ENCODE data around the gene PRIMPOL. TPM values are rescaled to one million over a fixed set of nuclear protein-coding genes. Genes with fewer than 3 reads are reported as not detected.
"Not testable (repeated sequence)": the region's sequence is repeated elsewhere in the genome, so short reads cannot be mapped to it uniquely, and the experiment has no call there.

The PRIMPOL gene, protein sequence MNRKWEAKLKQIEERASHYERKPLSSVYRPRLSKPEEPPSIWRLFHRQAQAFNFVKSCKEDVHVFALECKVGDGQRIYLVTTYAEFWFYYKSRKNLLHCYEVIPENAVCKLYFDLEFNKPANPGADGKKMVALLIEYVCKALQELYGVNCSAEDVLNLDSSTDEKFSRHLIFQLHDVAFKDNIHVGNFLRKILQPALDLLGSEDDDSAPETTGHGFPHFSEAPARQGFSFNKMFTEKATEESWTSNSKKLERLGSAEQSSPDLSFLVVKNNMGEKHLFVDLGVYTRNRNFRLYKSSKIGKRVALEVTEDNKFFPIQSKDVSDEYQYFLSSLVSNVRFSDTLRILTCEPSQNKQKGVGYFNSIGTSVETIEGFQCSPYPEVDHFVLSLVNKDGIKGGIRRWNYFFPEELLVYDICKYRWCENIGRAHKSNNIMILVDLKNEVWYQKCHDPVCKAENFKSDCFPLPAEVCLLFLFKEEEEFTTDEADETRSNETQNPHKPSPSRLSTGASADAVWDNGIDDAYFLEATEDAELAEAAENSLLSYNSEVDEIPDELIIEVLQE
- 17.7 and 21.2 TPM in 2 replicates for total RNA-seq

DNA sequence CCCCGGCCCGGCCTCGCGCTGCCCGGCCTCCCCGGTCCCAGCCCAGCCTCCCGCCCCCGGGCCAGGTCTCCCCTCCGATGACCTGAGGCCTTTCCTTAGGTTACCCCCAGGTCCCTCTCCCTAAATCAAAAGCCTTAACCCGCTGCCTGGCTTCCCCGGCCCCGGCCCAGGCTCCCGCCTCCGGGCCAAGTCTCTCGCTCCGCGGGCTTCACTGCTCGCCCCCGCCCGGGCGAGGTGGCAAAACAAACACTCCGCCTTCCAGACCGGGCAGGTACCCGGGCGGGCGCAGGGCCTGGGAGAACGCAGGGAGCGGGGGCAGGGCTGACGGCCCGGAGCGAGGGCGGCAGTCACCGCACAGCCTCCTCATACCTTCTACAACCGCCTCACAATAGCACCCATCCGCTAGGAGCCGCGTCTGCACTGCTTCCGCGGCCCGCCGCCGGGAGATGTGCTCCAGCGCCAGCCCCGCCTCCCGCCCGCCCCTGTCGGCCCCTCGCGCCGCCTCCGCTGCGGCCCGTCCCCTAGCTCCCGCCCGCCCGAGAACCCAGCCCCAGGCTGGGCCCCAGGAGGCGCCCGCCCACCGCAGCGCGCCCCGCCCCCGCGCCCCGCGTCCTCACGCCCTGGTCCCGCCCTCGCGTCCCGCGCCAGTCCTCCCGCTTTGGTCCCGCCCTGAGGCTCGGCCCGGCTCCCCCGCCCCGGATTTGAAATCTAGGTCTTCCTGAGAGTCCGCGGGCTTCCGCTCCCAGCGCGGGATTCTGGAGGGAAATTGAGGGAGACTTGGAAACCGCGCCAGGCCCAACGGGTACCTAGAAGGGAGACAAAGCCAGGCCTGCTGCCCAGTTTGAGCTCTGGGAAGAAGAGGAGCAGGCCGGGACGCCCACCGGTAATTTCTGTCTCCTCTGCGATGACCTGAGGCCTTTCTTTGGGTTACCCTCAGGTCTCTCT, at the start of gene PRIMPOL, which contains the start of gene CASP3:
TSS of gene PRIMPOL (plus strand) at position 713 of the 945 bp plus-strand sequence. CDS start 7,403 bp downstream, outside the sequence.
TSS of gene CASP3 (minus strand) at position 422 of the 945 bp plus-strand sequence. CDS start 10,994 bp downstream, outside the sequence.
- intact Hi-C loops (cut with micrococcal nuclease), result loop anchor here (1.0 to 5.0 kb wide), 12 partner anchors 19 to 1145 kb away; partner anchors contain the start of genes ANKRD37, CCDC110, CENPU and IRF2

DNA sequence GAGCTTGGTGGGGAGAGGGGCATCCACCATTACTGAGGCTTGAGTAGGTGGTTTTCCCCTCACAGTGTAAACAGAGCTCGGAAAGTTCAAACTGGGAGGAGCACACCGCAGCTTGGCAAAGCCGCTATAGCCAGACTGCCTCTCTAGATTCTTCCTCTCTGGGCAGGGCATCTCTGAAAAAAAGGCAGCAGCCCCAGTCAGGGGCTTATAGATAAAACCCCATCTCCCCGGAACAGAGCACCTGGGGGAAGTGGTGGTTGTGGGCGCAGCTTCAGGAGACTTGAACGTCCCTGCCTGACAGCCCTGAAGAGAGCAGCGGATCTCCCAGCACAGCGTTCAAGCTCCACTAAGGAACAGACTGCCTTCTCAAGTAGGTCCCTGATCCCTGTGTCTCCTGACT, 48.6 kb upstream of the PRIMPOL start:
- intact Hi-C loops (cut with micrococcal nuclease), result not testable (repeated sequence)

DNA sequence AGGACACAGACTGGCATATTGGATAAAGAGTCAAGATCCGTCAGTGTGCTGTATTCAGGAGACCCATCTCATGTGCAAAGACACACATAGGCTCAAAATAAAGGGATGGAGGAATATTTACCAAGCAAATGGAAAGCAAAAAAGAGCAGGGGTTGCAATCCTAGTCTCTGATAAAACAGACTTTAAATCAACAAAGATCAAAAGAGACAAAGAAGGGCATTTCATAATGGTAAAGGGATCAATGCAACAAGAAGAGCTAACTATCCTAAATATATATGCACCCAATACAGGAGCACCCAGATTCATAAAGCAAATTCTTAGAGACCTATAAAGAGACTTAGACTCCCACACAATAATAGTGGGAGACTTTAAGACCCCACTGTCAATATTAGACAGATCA, 46.7 kb upstream of the PRIMPOL start:
- intact Hi-C loops (cut with micrococcal nuclease), result not testable (repeated sequence)

DNA sequence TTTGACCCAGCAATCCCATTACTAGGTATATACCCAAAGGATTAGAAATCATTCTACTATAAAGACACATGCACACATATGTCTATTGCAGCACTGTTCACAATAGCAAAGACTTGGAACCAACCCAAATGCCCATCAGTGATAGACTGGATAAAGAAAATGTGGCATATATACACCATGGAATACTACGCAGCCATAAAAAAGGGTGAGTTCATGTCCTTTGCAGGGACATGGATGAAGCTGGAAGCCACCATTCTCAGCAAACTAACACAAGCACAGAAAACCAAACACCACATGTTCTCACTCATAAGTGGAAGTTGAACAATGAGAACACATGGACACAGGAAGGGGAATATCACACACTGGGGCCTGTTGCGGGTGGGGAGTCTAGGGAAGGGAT, 42.1 kb upstream of the PRIMPOL start:
- intact Hi-C loops (cut with micrococcal nuclease), result not testable (repeated sequence)

DNA sequence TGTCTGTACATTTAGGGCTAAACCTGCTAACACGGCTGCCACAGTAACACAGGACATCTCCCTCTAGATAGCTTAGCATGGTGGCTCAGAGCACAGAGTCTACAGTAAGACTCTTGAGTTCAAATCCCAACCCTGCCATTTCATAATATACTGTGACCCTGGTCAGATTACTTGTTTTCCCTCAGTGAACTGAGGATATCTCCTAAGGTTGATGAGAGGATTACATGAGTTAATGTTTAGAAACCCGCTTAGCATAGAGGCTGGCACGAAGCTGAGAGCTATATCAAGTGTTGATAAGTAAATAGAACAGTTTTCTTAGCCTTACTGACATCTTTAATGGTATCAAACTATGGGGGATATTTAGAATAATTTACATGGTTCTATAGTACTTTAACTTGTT, 37.5 kb upstream of the PRIMPOL start:
- intact Hi-C loops (cut with micrococcal nuclease), result no loop called here

DNA sequence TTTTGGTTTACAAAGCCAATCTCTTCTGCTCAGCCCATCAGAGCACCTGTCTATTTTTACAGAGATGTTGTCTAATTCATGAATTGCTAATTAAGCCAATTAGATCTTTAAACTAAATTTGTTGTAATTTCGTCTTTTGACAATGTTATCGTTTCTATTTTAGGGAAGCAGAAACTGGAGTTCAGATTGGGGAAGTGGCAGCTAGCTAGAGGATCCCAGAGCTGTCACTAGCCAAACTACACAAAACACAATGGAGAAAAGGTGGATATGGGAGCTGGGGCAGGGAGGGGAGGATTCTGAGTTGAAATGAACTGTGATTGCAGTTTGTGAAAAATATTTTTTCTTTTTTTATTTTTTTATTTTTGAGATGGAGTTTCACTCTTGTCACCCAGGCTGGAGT, 36.1 kb upstream of the PRIMPOL start:
- intact Hi-C loops (cut with micrococcal nuclease), result no loop called here

DNA sequence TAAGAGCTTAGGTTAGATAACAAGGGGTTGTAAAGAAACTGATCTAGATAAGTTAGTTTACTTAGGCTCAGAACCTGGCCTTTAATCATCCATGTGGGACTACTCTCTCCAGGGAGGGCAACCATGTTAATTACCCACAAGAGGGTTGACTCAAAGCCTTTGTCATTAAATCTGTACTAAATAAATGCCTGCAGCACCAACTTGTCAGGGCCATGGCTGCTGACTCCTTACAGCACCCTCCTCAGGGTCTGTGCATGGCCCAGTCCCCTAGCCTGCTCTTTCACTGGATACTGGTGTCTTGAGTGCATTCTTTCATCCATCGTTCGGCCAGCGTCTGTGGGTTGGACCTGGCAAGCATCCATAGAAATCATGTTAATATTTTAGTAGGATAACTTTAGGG, 35.0 kb upstream of the PRIMPOL start:
- intact Hi-C loops (cut with micrococcal nuclease), result no loop called here

DNA sequence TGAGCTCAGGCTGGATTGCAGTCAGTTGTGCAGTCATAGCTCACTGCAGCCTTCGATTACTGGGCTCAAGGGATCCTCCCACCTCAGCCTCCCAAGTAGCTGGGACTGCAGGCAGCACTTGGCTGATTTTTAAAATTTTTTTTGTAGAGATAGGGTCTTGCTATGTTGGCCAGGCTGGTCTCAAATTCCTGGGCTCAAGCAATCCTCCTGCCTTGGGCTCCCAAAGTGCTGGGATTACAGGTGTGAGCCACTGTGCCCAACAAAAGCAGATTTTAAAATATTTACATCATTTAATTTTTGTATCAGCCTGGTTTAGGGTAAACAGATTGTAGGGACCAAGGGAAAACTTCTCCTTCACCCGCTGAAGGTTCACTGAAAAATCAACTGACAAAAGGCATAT, 33.4 kb upstream of the PRIMPOL start:
- intact Hi-C loops (cut with micrococcal nuclease), result not testable (repeated sequence)

DNA sequence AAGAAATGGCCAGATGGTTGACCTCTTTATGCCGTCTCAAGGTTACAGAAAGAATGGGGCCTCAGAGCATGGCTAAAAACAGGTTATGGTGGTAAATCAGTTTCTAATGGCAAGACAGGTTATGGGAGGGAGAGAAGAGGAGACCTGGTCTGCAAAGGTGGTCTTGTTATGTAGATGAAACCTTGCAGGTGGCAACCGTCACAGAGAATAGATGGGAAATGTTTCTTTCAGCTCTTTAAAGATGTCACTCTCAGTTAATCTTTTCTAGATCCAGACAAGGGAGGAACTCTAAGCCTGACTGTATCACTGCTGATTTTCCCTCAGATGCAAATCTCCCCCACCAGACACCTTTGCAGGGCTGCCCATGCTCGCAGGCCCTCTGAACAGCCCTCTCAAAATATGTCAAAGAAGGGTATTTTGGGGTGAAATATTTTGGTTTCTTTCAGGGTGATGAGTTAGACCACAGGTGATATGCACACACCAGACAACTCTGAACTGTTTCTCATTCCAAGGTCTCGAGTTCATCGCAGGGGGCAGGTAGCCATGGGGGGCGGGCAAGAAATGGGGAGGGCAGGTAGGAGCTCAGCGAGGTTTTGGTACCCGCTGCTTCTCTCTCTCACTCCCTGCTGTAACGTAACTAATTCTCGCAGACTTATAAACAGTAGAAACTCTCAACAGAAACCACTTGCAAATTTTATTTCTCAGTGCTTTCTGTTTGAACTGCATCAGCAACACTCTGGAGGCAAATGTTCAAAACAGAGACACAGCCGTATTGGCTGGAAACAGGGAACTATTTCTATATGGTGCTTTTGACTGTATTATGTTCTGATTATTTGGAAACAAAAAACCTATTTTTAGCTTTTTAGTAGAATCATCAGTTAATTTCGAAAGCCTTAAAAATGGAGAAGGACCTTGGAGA, 32.6 kb upstream of the PRIMPOL start:
- intact Hi-C loops (cut with micrococcal nuclease), result no loop called here

DNA sequence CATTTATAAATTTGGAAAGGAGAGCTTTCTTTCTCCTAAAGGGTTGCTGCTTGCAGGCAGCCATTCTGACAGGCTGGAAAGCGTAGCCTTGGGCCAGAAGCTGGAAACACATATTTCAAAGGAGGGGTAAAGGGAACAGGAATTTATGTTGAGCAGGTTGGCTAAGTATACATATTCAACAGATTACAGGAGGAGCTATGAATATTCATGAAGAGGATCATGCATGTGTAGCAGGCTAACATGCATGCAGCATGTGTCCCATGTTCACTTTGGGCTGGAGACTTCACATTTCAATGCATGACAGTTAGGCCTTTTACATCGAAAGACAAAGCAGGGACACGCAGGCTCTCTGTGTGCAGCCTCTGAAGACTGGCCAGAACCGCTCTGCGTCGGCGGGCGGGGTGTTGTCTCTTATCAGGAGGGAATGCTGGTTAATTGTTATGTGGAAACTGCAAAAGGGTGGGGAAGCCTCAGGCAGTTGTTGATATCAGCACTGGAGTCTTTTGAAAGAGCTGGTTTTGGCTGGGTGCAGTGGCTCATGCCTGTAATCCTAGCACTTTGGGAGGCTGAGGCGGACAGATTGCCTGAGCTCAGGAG, 31.8 kb upstream of the PRIMPOL start:
- intact Hi-C loops (cut with micrococcal nuclease), result no loop called here

DNA sequence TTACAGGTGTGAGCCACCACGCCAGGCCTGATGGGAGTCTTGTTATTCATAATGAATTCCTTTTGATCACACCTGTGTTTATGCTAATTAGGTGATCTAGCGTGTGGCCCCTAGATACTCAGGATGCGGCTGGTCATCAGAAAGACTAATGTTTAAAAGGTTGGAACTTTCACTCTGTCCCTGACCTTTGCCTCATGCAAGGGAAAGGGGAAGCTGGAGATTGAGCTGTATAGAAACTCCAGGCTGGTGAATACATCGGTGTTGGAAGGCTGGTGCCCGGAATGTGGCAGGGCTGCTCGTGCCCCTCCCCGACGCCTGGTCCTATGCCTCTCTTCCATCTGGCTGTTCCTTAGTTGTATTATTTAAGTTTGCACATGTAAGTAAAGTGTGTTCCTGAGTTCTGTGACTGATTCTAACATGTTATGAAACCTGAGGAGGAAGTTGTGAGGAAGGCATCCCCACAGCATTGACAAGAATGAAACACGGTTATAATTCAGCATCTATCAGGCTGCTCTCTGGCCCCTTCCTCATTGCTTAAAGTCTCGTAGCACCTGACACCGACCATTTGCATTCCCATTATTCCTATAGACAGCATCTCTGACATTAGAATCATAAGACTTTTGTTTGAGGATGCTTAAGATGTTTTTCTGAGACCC, 29.2 kb upstream of the PRIMPOL start:
- intact Hi-C loops (cut with micrococcal nuclease), result no loop called here

DNA sequence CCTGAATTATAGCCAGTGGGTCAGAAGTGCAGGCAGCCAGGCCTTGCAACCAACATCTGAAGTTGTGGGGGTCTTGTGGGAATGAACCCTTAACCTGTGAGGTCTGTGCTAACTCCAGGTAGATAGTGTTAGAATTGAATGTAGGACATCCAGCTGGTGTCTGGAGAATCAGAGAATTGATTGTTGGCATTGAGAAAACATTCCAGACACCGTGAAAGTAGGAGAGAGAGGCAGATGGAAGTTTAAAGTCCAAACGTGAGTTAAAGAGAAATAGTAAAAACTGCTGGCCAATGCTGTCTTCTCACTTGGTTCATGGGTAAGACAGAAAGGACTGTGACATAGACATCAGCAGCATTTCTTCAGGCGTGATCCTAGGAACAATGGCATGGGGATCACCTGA, 28.0 kb upstream of the PRIMPOL start:
- intact Hi-C loops (cut with micrococcal nuclease), result no loop called here

DNA sequence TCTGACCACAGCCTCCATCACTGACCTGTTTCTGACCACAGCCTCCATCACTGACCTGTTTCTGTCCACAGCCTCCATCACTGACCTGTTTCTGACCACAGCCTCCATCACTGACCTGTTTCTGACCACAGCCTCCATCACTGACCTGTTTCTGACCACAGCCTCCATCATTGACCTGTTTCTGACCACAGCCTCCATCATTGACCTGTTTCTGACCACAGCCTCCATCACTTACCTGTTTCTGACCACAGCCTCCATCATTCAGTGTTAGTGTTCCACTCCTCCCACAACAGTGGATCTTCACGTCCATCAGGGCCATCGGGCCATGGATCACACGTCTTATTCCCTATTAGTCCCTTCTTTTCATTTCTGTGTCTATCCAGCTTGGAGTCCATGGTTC, 25.0 kb upstream of the PRIMPOL start:
- intact Hi-C loops (cut with micrococcal nuclease), result not testable (repeated sequence)

DNA sequence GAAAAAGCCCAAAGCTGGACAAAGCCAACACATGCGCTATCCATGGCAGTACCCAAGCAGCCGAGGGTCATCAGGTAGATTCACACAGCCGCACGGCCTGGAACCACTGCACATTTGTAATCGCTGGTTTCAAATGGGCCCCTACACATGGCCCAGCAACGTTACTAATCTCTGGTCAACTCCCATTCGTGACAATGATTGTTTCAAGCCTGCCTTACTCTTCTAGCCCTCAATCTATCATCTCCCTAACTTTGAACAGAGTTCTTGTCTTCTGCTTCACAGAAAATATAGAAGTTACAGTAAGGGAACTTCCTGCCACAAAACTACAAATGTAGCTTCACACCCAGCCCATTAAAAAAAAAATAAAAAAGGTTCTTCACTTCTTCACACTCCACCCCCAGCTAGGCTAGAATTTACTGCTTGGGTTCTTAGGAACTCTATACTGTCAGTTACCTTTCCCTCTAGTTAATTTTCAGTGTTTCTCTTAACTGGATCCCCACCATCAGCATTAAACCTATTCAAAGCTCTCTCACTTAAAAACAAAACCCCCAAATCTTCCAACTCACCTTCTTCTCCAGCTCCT, 24.5 kb upstream of the PRIMPOL start:
- intact Hi-C loops (cut with micrococcal nuclease), result no loop called here

DNA sequence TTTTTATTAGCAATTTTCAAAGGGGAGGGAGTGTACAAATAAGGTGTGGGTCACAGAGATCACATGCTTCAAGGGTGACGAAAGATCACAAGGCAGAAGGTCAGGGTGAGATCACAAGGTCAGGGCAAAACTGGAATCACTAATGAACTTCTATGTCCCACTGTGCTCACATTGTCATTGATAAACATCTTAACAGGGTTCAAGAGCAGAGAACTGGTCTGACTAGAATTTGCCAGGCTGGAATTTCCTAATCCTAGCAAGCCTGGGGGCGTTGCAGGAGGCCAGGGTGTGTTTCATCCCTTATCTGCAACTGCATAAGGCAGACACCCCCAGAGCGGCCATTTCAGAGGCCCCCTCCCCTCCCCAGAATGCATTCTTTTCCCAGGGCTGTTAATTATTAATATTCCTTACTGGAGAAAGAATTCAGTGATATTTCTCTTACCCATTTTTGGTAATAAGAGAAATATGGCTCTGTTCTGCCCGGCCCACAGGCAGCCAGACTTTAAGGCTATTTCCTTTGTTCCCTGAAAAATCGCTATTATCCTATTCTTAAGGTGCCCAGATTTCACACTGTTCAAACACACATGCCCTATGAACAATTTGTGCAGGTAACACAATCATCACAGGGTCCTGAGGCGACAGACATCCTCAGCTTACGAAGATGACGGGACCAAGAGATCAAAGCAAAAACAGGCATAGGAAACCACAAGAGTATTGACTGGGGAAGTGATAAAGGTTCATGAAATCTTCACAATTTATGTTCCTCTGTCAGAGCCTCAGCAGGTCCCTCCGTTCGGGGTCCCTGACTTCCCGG, 23.5 kb upstream of the PRIMPOL start:
- intact Hi-C loops (cut with micrococcal nuclease), result not testable (repeated sequence)

DNA sequence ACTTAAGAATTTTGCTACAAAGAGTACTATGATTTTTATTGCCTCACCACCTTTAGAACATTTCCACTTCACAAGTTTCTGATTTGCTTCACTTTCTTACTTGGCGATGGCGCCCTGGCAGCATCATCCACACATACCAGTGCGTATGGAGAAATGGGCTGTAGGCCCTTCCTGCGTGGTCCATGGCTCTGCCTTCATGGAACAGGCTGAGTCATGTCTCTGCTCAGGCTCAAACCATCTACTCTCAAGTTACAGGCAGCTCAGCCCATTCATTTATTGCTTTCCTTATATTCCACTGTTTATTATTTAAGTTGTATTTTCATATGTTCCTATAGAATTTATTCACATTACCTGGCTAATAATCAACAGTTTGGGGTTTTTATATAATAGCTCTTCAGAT, 21.4 kb upstream of the PRIMPOL start:
- intact Hi-C loops (cut with micrococcal nuclease), result no loop called here

DNA sequence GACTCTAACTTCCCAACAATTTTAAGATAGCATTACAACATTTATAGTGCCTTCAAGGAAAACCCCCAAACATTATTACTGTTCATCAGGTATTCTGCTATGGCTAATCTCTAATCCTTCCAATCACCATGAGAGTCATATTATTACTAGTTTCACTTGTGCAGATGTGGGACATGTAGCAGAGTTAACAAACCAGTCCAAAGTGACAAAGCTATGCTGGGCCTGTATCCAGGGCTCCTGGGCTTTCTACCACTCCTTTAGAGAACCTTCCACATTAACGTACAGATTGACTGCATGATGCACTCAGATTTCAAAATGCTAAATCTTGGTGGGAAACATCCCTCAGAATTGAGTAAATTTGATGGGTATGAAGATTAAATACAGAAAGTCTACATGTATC, 16.7 kb upstream of the PRIMPOL start:
- intact Hi-C loops (cut with micrococcal nuclease), result no loop called here

DNA sequence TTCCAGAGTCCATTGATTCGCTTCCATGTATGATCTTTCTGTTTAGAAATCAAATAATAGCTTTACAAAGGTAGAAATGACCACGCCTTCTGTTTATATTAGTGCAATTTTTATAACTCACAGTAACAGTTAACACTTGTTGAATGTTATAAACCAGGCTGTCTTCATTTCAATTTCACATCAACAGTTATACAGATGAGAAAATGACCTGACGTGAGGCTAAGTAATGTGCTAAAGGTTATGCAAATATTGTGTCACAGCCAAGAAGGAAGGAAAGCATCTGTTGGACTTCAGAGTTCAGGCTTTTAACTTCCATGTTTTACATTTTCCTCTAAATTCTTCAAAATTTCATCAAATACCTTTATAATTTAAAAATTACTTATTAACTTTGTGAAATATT, 14.2 kb upstream of the PRIMPOL start:
- intact Hi-C loops (cut with micrococcal nuclease), result no loop called here

Measured in T-helper 2 cell treated with Interferon-gamma antibody and Interleukin-4, amounts not matched to agents 100 ng/mL and 5 ng/mL, for 36 hours (primary cell).